Pancreas (tissue), 10 donors: ENCODE data around the gene PPP4R3B. TPM values are rescaled to one million over a fixed set of nuclear protein-coding genes. Genes with fewer than 3 reads are reported as not detected.

ENCODE experiments used
- ATAC-seq, 4 donors: fragments of 200-7000 bp; cut with Tn5 transposase; one replicate each; pipeline versions ENCODE4 v1.8.0 to v1.9.1; 2020; ENCODE audit warnings: mild to moderate bottlenecking in 4 of 4, moderate library complexity in 4 of 4
- DNase-seq, 6 donors: peaks; one replicate each; pipeline ENCODE4 v3.0.0-alpha.2; 2020
- FAIRE-seq: peaks from 2 replicates; lab custom pipeline; 2012; peaks lifted over from hg19 to GRCh38; lab: Jason Lieb, UNC
- H3K27ac ChIP-seq, 4 donors: fragments of 200-600 bp; sonication (generic); 1 replicate in 3 of 4; 2 replicates in 1 of 4; pipeline versions ENCODE4 v1.5.0 to v1.8.0; 2020
- H3K27me3 ChIP-seq, 4 donors: fragments of 200-600 bp; one replicate each; pipeline ENCODE4 v1.8.0; 2021
- H3K36me3 ChIP-seq, 3 donors: fragments of 200-600 bp; sonication (generic) in 1 of 3; one replicate each; pipeline versions ENCODE4 v1.5.0 to v1.8.0; 2020 to 2021
- H3K4me1 ChIP-seq, 3 donors: fragments of 200-600 bp; one replicate each; pipeline ENCODE4 v1.8.0; 2021
- H3K4me3 ChIP-seq, 4 donors: fragments of 200-600 bp; sonication (generic) in 2 of 4; one replicate each; pipeline versions ENCODE4 v1.5.0 to v1.8.0; 2020 to 2021
- H3K9me3 ChIP-seq, 4 donors: fragments of 200-600 bp; one replicate each; pipeline ENCODE4 v1.8.0; 2021
- WGBS, 2 donors: extraction: QIAGEN DNeasy Blood & Tissue Kit; methylation state at CpG; one replicate each; pipeline ENCODE4 v1.1.7; 2013; 5-methylcytosine and 5-hydroxymethylcytosine counted together
- intact Hi-C, 3 donors: fragments of 100-400 bp; cut with DNase I; formaldehyde crosslinking; loops; one replicate each; pipeline versions ENCODE4 v1.11.1 to v1.14.2; 2022
- polyA plus RNA-seq, 2 donors: library from polyadenylated mRNA; stranded (reverse); fragments of 200-250 nt; gene quantifications; one replicate each; pipeline ENCODE4 v1.2.3, GENCODE V29; 2013
- total RNA-seq, 6 donors: library from RNA; stranded (reverse); fragmentation: NEBNext Ultra II Directional in 4 of 6; extraction: Animal tissue kit (Norgen Biotek cat#: 25700) in 4 of 6; gene quantifications; one replicate each; pipeline versions ENCODE4 v1.2.1 to v1.2.4, GENCODE V29; 2021 to 2023
- TF ChIP-seq, protein P1 (sequence below), 4 donors: fragments of 200-600 bp; sonication (generic) in 3 of 4; IDR thresholded peaks; one replicate each; pipeline versions ENCODE4 v1.5.0 to v1.8.0; 2021; ENCODE audit warnings: antibody characterized with exemption in 4 of 4
- donor health status: healthy with polysubstance abuse.
- donor health status: DM: no; HTN: no; CAD: no; lungs with moderate emphysema.
- donor health status: DM: no; HTN: no; CAD: no.
- donor health status: control.
- donor health status: control.
- donor health status: Bipolar disorder and iron deficiency.
- donor health status: DM: yes; HTN: yes; CAD: no.
- donor health status: DM: no; HTN: no; CAD: no.
- donor health status: DM: no; HTN: no; CAD: no.
- donor health status: DM: yes; HTN: yes; CAD: no.

The PPP4R3B gene
- total and polyA plus RNA-seq, 8 donors, result 13.7 to 59.1 (median 33.5) TPM

- TF ChIP-seq, protein P1, sequence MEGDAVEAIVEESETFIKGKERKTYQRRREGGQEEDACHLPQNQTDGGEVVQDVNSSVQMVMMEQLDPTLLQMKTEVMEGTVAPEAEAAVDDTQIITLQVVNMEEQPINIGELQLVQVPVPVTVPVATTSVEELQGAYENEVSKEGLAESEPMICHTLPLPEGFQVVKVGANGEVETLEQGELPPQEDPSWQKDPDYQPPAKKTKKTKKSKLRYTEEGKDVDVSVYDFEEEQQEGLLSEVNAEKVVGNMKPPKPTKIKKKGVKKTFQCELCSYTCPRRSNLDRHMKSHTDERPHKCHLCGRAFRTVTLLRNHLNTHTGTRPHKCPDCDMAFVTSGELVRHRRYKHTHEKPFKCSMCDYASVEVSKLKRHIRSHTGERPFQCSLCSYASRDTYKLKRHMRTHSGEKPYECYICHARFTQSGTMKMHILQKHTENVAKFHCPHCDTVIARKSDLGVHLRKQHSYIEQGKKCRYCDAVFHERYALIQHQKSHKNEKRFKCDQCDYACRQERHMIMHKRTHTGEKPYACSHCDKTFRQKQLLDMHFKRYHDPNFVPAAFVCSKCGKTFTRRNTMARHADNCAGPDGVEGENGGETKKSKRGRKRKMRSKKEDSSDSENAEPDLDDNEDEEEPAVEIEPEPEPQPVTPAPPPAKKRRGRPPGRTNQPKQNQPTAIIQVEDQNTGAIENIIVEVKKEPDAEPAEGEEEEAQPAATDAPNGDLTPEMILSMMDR (IDR thresholded peaks at IDR 0.05), result no peak
- no peaks in the 10 kb centered on the region for H3K9me3 ChIP-seq
- intact Hi-C loops, result no loop called here
- FAIRE-seq, result no peak
- ATAC-seq, result no peak
- WGBS, 2 donors, result 66 to 73% methylated on average over 2 of the region's 2 CpGs
- H3K27ac ChIP-seq, result no peak overlapping the region
- no peaks in the 10 kb centered on the region for H3K27me3 ChIP-seq
- no peak for DNase-seq
- H3K36me3 ChIP-seq, result no peaks in the 10 kb centered on the region
- H3K4me1 ChIP-seq, result no peaks in the 10 kb centered on the region
- no peak overlapping the region for H3K4me3 ChIP-seq
Observed at GRCh38 chr2:55500025-55500424, 117.4 kb downstream of the PPP4R3B start.

GRCh38 chr2:55498582-55498981 lies 118.8 kb downstream of the PPP4R3B start:
- TF ChIP-seq, protein P1 (IDR thresholded peaks at IDR 0.05), result no peak
- intact Hi-C loops, result no loop called here
- no peaks in the 10 kb centered on the region for H3K36me3 ChIP-seq
- no peaks in the 10 kb centered on the region for H3K27me3 ChIP-seq
- no peak for DNase-seq
- H3K4me3 ChIP-seq, result no peak overlapping the region
- 79 to 81% methylated on average over 6 of the region's 6 CpGs for whole genome bisulfite sequencing, 2 donors
- no peak for FAIRE-seq
- no peak overlapping the region for H3K27ac ChIP-seq
- no peaks in the 10 kb centered on the region for H3K4me1 ChIP-seq
- no peak for ATAC-seq
- H3K9me3 ChIP-seq, result no peaks in the 10 kb centered on the region

Other genes with a start within 250 kb of the PPP4R3B start
- gene CCDC88A, start 197.8 kb downstream of the PPP4R3B start, total RNA-seq, result 10 to 100 TPM; 12.7 to 30.1 (median 19.9) TPM
- 10 to 100 TPM; 10.2 to 21.1 TPM for gene CCDC88A, start 197.8 kb downstream of the PPP4R3B start, polyA plus RNA-seq
- 10 to 100 TPM; 12.6 to 20.8 (median 17.0) TPM for gene CFAP36, start 97.9 kb downstream of the PPP4R3B start, total RNA-seq
- 10 to 100 TPM; 34.9 to 57.0 TPM for gene CFAP36, start 97.9 kb downstream of the PPP4R3B start, polyA plus RNA-seq
- 10 to 100 TPM in 5 of 6 donors, 1 to 10 TPM in 1; 8.9 to 17.6 (median 13.8) TPM for gene PNPT1, start 76.2 kb upstream of the PPP4R3B start, total RNA-seq
- gene PNPT1, start 76.2 kb upstream of the PPP4R3B start, polyA plus RNA-seq, result 1 to 10 TPM; 5.5 to 7.5 TPM